HCT116 (cell line): Measurements from ENCODE around the gene PLEKHG5. TPM values are rescaled to one million over a fixed set of nuclear protein-coding genes. Genes with fewer than 3 reads are reported as not detected.

Source experiments
- ATAC-seq: fragments of 200-7000 bp; cut with Tn5 transposase; 2 replicates; pipeline ENCODE4 v1.9.1; 2020; ENCODE audit warnings: mild to moderate bottlenecking, moderate library complexity
- BruUV-seq: library from RNA; stranded (reverse); fragments of 400-500 nt; replicated peaks from 2 replicates; lab custom pipeline; 2021; lab: Mats Ljungman, UMichigan
- CTCF ChIA-PET: fragments of 300-600 bp; sonication (Branson Sonifier 250); formaldehyde crosslinking; loops from one replicate; lab custom pipeline; 2021; ENCODE audit warnings: antibody characterized with exemption; lab: Charles Lee
- POLR2A ChIA-PET: fragments of 300-600, 350-600 bp; sonication (Branson Sonifier 250); formaldehyde crosslinking; loops from one replicate; lab custom pipeline; 2021; ENCODE audit warnings: antibody characterized with exemption; lab: Charles Lee
- RAD21 ChIA-PET, 2 experiments: fragments of 300-600 bp; sonication (Branson Sonifier 250); formaldehyde crosslinking; loops; one replicate each; lab custom pipeline; 2023; ENCODE audit warnings: low total read pairs in 2 of 2; ENCODE audit not compliant: uncharacterized antibody in 2 of 2, unreplicated experiment in 2 of 2, low non-redundant PET in 1 of 2; lab: Charles Lee
- DNase-seq: peaks from one replicate; pipeline ENCODE4 v3.0.0-alpha.2; 2010; ENCODE audit warnings: low read depth, low spot score
- H2AFZ ChIP-seq: fragments of 200-600 bp; shearing (Covaris generic), sonication (generic); 2 replicates; pipeline ENCODE4 v1.6.1; 2017; ENCODE audit warnings: low read depth, mixed run types, mixed read lengths, antibody characterized with exemption, low read length; ENCODE audit not compliant: poor library complexity, severe bottlenecking
- H3K27ac ChIP-seq: 2 replicates; pipeline ENCODE4 v1.5.1; 2012; ENCODE audit warnings: low read depth, low read length
- H3K27me3 ChIP-seq: fragments of 200-600 bp; sonication (generic); 2 replicates; pipeline ENCODE4 v1.6.1; 2016; ENCODE audit warnings: mixed run types, low read length, mixed read lengths; ENCODE audit not compliant: insufficient read depth
- H3K36me3 ChIP-seq, 2 experiments: fragments of 200-500 bp in 1 of 2; fragments of 200-600 bp in 1 of 2; sonication (Bioruptor generic) in 1 of 2; sonication (generic) in 1 of 2; 2 replicates each; pipeline versions ENCODE4 v1.5.1 to v1.6.1; 2014 to 2016; ENCODE audit warnings: low read length in 2 of 2, inconsistent platforms in 1 of 2, mixed read lengths in 1 of 2, mixed run types in 1 of 2; ENCODE audit not compliant: insufficient read depth in 2 of 2, control insufficient read depth in 1 of 2
- H3K4me1 ChIP-seq, 2 experiments: fragments of 200-600 bp in 1 of 2; sonication (generic) in 1 of 2; 2 replicates each; pipeline versions ENCODE4 v1.5.1 to v1.6.1; 2012 to 2017; ENCODE audit warnings: low read length in 2 of 2, inconsistent platforms in 1 of 2, mild to moderate bottlenecking in 1 of 2, mixed read lengths in 1 of 2, mixed run types in 1 of 2, moderate library complexity in 1 of 2; ENCODE audit not compliant: insufficient read depth in 2 of 2, control insufficient read depth in 1 of 2
- H3K4me2 ChIP-seq: fragments of 200-600 bp; sonication (generic); 2 replicates; pipeline ENCODE4 v1.6.1; 2017; ENCODE audit warnings: mixed run types, low read length, mixed read lengths
- H3K4me3 ChIP-seq, 2 experiments: fragments of 200-600 bp in 1 of 2; sonication (generic) in 1 of 2; replicated peaks in 1 of 2; 2 replicates each; pipeline ENCODE4 v1.5.1; 2011 to 2016; ENCODE audit warnings: low read length in 2 of 2, control low read depth in 1 of 2, low read depth in 1 of 2, mild to moderate bottlenecking in 1 of 2, mixed read lengths in 1 of 2, mixed run types in 1 of 2
- H3K79me2 ChIP-seq: fragments of 200-600 bp; sonication (generic); 2 replicates; pipeline ENCODE4 v1.6.1; 2017; ENCODE audit warnings: mild to moderate bottlenecking, mixed run types, low read length, moderate library complexity, mixed read lengths; ENCODE audit not compliant: insufficient read depth
- H3K9ac ChIP-seq: fragments of 200-600 bp; sonication (generic); 2 replicates; pipeline ENCODE4 v1.6.1; 2016; ENCODE audit warnings: low read length, mixed read lengths
- H3K9me2 ChIP-seq: fragments of 200-600 bp; sonication (generic), shearing (Covaris generic); 2 replicates; pipeline ENCODE4 v1.6.1; 2017; ENCODE audit warnings: mixed run types, mild to moderate bottlenecking, moderate library complexity; ENCODE audit not compliant: insufficient read depth
- H3K9me3 ChIP-seq, 2 experiments: fragments of 200-500 bp in 1 of 2; fragments of 200-600 bp in 1 of 2; sonication (Bioruptor generic) in 1 of 2; sonication (generic) in 1 of 2; 2 replicates each; pipeline ENCODE4 v1.6.1; 2014 to 2017; ENCODE audit warnings: low read length in 2 of 2, mixed read lengths in 2 of 2, inconsistent platforms in 1 of 2, low read depth in 1 of 2, mild to moderate bottlenecking in 1 of 2, mixed run types in 1 of 2, moderate library complexity in 1 of 2; ENCODE audit not compliant: control insufficient read depth in 1 of 2, insufficient read depth in 1 of 2
- H4K20me1 ChIP-seq: fragments of 200-600 bp; sonication (generic), shearing (Covaris generic); 2 replicates; pipeline ENCODE4 v1.6.1; 2017; ENCODE audit warnings: mixed run types, mild to moderate bottlenecking, moderate library complexity; ENCODE audit not compliant: insufficient read depth
- ATF3 ChIP-seq: IDR thresholded peaks from 2 replicates; pipeline ENCODE4 v1.6.1; 2012
- CBX3 ChIP-seq: IDR thresholded peaks from 2 replicates; pipeline ENCODE4 v1.6.1; 2012; ENCODE audit warnings: low read depth
- CTCF ChIP-seq, 3 experiments: fragments of 200-600 bp in 1 of 3; sonication (generic) in 1 of 3; IDR thresholded peaks in 2 of 3; conservative IDR thresholded peaks in 1 of 3; 2 replicates each; pipeline ENCODE4 v1.5.1; 2012 to 2017; ENCODE audit warnings: low read depth in 2 of 3, low read length in 2 of 3, antibody characterized with exemption in 1 of 3, borderline replicate concordance in 1 of 3, control low read depth in 1 of 3, mild to moderate bottlenecking in 1 of 3, mixed read lengths in 1 of 3, mixed run types in 1 of 3, moderate library complexity in 1 of 3; ENCODE audit not compliant: insufficient read depth in 1 of 3
- EGR1 ChIP-seq: IDR thresholded peaks from 2 replicates; pipeline ENCODE4 v1.6.1; 2012; ENCODE audit warnings: low read depth
- ELF1 ChIP-seq: IDR thresholded peaks from 2 replicates; pipeline ENCODE4 v1.6.1; 2012; ENCODE audit warnings: low read depth, borderline replicate concordance
- FOSL1 ChIP-seq: IDR thresholded peaks from 2 replicates; pipeline ENCODE4 v1.6.1; 2012; ENCODE audit warnings: low read depth
- JUND ChIP-seq: IDR thresholded peaks from 2 replicates; pipeline ENCODE4 v1.6.1; 2012
- MAX ChIP-seq: IDR thresholded peaks from 2 replicates; pipeline ENCODE4 v1.6.1; 2012
- POLR2AphosphoS5 ChIP-seq: IDR thresholded peaks from 2 replicates; pipeline ENCODE4 v1.6.1; 2011; ENCODE audit warnings: mild to moderate bottlenecking, low read depth, low read length, moderate library complexity
- RAD21 ChIP-seq: IDR thresholded peaks from 2 replicates; pipeline ENCODE4 v1.6.1; 2012; ENCODE audit warnings: low read depth, mild to moderate bottlenecking
- TCF7L2 ChIP-seq: IDR thresholded peaks from 2 replicates; pipeline ENCODE4 v1.7.0; 2011; ENCODE audit warnings: borderline replicate concordance, inconsistent platforms; ENCODE audit not compliant: insufficient read depth, insufficient read length; ENCODE audit errors: extremely low read depth
- ZNF274 ChIP-seq: fragments of 200-500 bp; sonication (Bioruptor generic); IDR thresholded peaks from 2 replicates; pipeline ENCODE4 v1.6.1; 2014; ENCODE audit warnings: mild to moderate bottlenecking, low read depth, low read length, inconsistent platforms
- intact Hi-C: fragments of 100-400 bp; cut with micrococcal nuclease; formaldehyde crosslinking; loops from 2 replicates; pipeline ENCODE4 v1.10.0; 2022
- total RNA-seq: library from RNA; stranded (reverse); gene quantifications from one replicate; pipeline ENCODE4 v1.2.1, GENCODE V29; 2021; ENCODE audit not compliant: unreplicated experiment

PLEKHG5 gene
- total RNA-seq, 1 experiment from 2014 or later, result 33.0 TPM

- H3K79me2 ChIP-seq, result no peaks in the 10 kb centered on the region
- TF ChIP-seq CBX3, result no peak
- TF ChIP-seq POLR2AphosphoS5, result no peak
- no peak for TF ChIP-seq TCF7L2
- no peak for TF ChIP-seq CTCF (IDR thresholded peaks at IDR 0.05 in 2 of 3, conservative IDR thresholded peaks at IDR 0.05 in 1 of 3; ENCODE audit: borderline replicate concordance in 1 of 3, insufficient read depth in 1 of 3, low read depth in 2 of 3, low read length in 2 of 3)
- no peak for TF ChIP-seq JUND
- no peak for TF ChIP-seq EGR1
- TF ChIP-seq ZNF274, result no peak
- no peak for TF ChIP-seq ELF1
- no peak for TF ChIP-seq RAD21
- TF ChIP-seq MAX, result no peak
- no peak for TF ChIP-seq FOSL1
- no peak for TF ChIP-seq ATF3
- TF ChIP-seq, all 23 proteins: peak for 0
- DNase-seq (no peak), ATAC-seq (no peak)
- H3K9me3 ChIP-seq, result no peaks in the 10 kb centered on the region
- no peaks in the 10 kb centered on the region for H4K20me1 ChIP-seq
- RAD21 ChIA-PET, result no interaction called here
- intact Hi-C loops, result no loop called here
- H3K27ac ChIP-seq, result no peak overlapping the region
- no peaks in the 10 kb centered on the region for H3K9me2 ChIP-seq
- H3K36me3 ChIP-seq, result peaks cover 3 to 11% of the 10 kb centered on the region in 2 experiments; a peak in 1 of 4 replicates
- H3K4me2 ChIP-seq, result no peak overlapping the region
- H3K9ac ChIP-seq, result no peak overlapping the region
- POLR2A ChIA-PET, result interaction anchor here (0.7 kb wide), 1 partner anchor 57 kb away, joined by 4 read pairs; no protein-coding TSS in a partner anchor
- H3K4me1 ChIP-seq, result peaks cover 2 to 8% of the 10 kb centered on the region in 2 experiments; a peak in 3 of 4 replicates
- BruUV-seq, result no TSS peak
- H2AFZ ChIP-seq, result no peak overlapping the region
- CTCF ChIA-PET, result no interaction called here
- no peaks in the 10 kb centered on the region for H3K27me3 ChIP-seq
- H3K4me3 ChIP-seq, result no peak overlapping the region
Measured at GRCh38 chr1:6459850-6460265, 31.6 kb downstream of the PLEKHG5 start.
